ENCODE measurements around the gene FZD7. TPM values are rescaled to one million over a fixed set of nuclear protein-coding genes. Genes with fewer than 3 reads are reported as not detected.

Gene FZD7
- total and polyA plus RNA-seq, 2 of the 8 experiments (the other 6 are each of a cell fraction or from before 2014, with no cell fraction given): 176 to 246 TPM

GRCh38 chr2:202014318-202014717 is 19.3 kb upstream of the FZD7 start:
- Histone ChIP-seq H4K8ac (ENCODE audit: extremely low read depth, insufficient read depth, low read length) (no peak overlapping the region), H3K14ac (ENCODE audit: insufficient read length) (no peak overlapping the region), H3K4me1 (replicated peaks in 1 of 4; ENCODE audit: control insufficient read depth in 3 of 4, insufficient read depth in 4 of 4, low read length in 3 of 4) (peaks cover 0 to 8% (median 2%) of the 10 kb centered on the region in 4 experiments; a peak in 3 of 7 replicates), H4K20me1 (replicated peaks in 1 of 2; ENCODE audit: control insufficient read depth in 1 of 2, insufficient read depth in 2 of 2, low read length in 2 of 2) (no peaks in the 10 kb centered on the region), H3K27me3 (replicated peaks in 1 of 4; ENCODE audit: control insufficient read depth in 3 of 4, extremely low read depth in 1 of 4, insufficient read depth in 3 of 4, low read length in 3 of 4) (no peaks in the 10 kb centered on the region), H2BK120ac (replicated peaks; ENCODE audit: low read depth, low read length) (no peak overlapping the region), H2AK5ac (ENCODE audit: low read depth, low read length) (no peak overlapping the region), H3K4ac (replicated peaks; ENCODE audit: insufficient read length, low read depth, low read length) (no peak overlapping the region), H3K27ac (ENCODE audit: low read depth, low read length) (no peak overlapping the region), H2BK12ac (ENCODE audit: low read depth, low read length) (no peak overlapping the region), H4K5ac (ENCODE audit: insufficient read length, low read depth, low read length) (no peak overlapping the region), H2BK5ac (ENCODE audit: low read depth, low read length) (no peak overlapping the region), H3K23me2 (ENCODE audit: low read depth, low read length) (no peaks in the 10 kb centered on the region), H3K4me2 (ENCODE audit: insufficient read depth in 1 of 2, low read depth in 2 of 2, low read length in 2 of 2) (no peak overlapping the region), H3K9me3 (ENCODE audit: insufficient read depth in 2 of 2, low read depth in 1 of 2, low read length in 1 of 2) (no peaks in the 10 kb centered on the region), H3K79me1 (ENCODE audit: low read depth, low read length) (no peaks in the 10 kb centered on the region), H2BK20ac (ENCODE audit: low read length) (peak overlapping the region; percentile 9; the same call in 1 of the 2 replicates), H3K79me2 (ENCODE audit: control insufficient read depth in 1 of 2, insufficient read depth in 2 of 2, low read length in 2 of 2) (no peaks in the 10 kb centered on the region), H3K4me3 (ENCODE audit: extremely low read depth in 1 of 4, insufficient read depth in 2 of 4, low read depth in 3 of 4, low read length in 4 of 4) (no peak overlapping the region), H3K56ac (replicated peaks; ENCODE audit: insufficient read length, low read depth, low read length) (no peak overlapping the region), H3K9ac (replicated peaks in 1 of 4; ENCODE audit: extremely low read depth in 1 of 4, low read depth in 3 of 4, low read length in 3 of 4) (no peak overlapping the region), H2BK15ac (ENCODE audit: low read length) (no peak overlapping the region), H3K23ac (ENCODE audit: insufficient read length) (no peak overlapping the region), H3K36me3 (ENCODE audit: control insufficient read depth in 2 of 4, insufficient read depth in 4 of 4, low read length in 3 of 4) (no peaks in the 10 kb centered on the region; a peak in 1 of 8 replicates), H3K18ac (ENCODE audit: extremely low read depth, low read length) (no peak overlapping the region), H2AFZ (ENCODE audit: low read length) (no peak overlapping the region), H4K91ac (replicated peaks; ENCODE audit: insufficient read length, low read length) (no peak overlapping the region)
- TF ChIP-seq SP2 (IDR thresholded peaks at IDR 0.05; ENCODE audit: low read length) (no peak), SP4 (IDR thresholded peaks at IDR 0.05; ENCODE audit: low read length) (no peak), HDAC6 (IDR thresholded peaks at IDR 0.05; ENCODE audit: low read depth, low read length) (no peak), KDM5A (IDR thresholded peaks at IDR 0.05; ENCODE audit: low read length) (no peak)
- ChIA-PET CTCF (ENCODE audit: partially characterized antibody) (interaction anchor here (0.6 to 1.2 kb wide), 4 partner anchors 154 to 158 kb away, joined by 3 read pairs; no protein-coding TSS in a partner anchor), POLR2A (ENCODE audit: partially characterized antibody) (interaction anchor here (0.7 to 2.8 kb wide), 3 partner anchors 9 to 18 kb away, joined by 3 to 8 read pairs (median 6); no protein-coding TSS in a partner anchor)
- no peak for FAIRE-seq
- 81% methylated on average over 6 of the region's 6 CpGs; no CpG with 5 or more reads in 1 of the 2 experiments for WGBS, 2 experiments (ENCODE audit: extremely low coverage in 1 of 2, insufficient coverage in 1 of 2, insufficient read length in 1 of 2, insufficient replicate concordance in 2 of 2, low coverage in 1 of 2, low lambda C conversion rate in 2 of 2, missing lambda C conversion rate in 1 of 2)
- DNase-seq (ENCODE audit: low read depth in 1 of 2, low spot score in 2 of 2): no peak

Measured in H1 (cell line).